Panc1 (cell line): ENCODE results near the gene TMEM163. TPM values are rescaled to one million over a fixed set of nuclear protein-coding genes. Genes with fewer than 3 reads are reported as not detected.

ENCODE experiments used
- ATAC-seq: fragments of 200-7000 bp; cut with Tn5 transposase; 2 replicates; pipeline ENCODE4 v1.9.1; 2020; ENCODE audit warnings: mild to moderate bottlenecking, moderate library complexity
- BruUV-seq: library from RNA; stranded (reverse); fragments of 400-500 nt; replicated peaks from 2 replicates; lab custom pipeline; 2021; lab: Mats Ljungman, UMichigan
- CTCF ChIA-PET: fragments of 300-600 bp; sonication (Branson Sonifier 250); formaldehyde crosslinking; loops from one replicate; lab custom pipeline; 2022; ENCODE audit warnings: antibody characterized with exemption; lab: Charles Lee
- POLR2A ChIA-PET: fragments of 300-600 bp; sonication (Branson Sonifier 250); formaldehyde crosslinking; loops from one replicate; lab custom pipeline; 2022; ENCODE audit warnings: antibody characterized with exemption; lab: Charles Lee
- DNase-seq: peaks from one replicate; pipeline ENCODE4 v3.0.0-alpha.2; 2010; ENCODE audit warnings: low read depth, low spot score
- H3K27ac ChIP-seq: 2 replicates; pipeline ENCODE4 v1.5.1; 2011; ENCODE audit warnings: mild to moderate bottlenecking, low read length, inconsistent platforms
- H3K27me3 ChIP-seq: fragments of 200-500 bp; sonication (Bioruptor generic); 2 replicates; pipeline ENCODE4 v1.6.0; 2014; ENCODE audit warnings: low read length, inconsistent platforms; ENCODE audit not compliant: control insufficient read depth, insufficient read depth
- H3K36me3 ChIP-seq: fragments of 200-500 bp; sonication (Bioruptor generic); 2 replicates; pipeline ENCODE4 v1.5.1; 2014; ENCODE audit warnings: inconsistent platforms, mild to moderate bottlenecking, low read length, moderate library complexity; ENCODE audit not compliant: control insufficient read depth, insufficient read depth
- H3K4me1 ChIP-seq: 2 replicates; pipeline ENCODE4 v1.5.1; 2011; ENCODE audit warnings: inconsistent platforms, mild to moderate bottlenecking, low read length, moderate library complexity; ENCODE audit not compliant: control insufficient read depth, insufficient read depth
- H3K4me3 ChIP-seq, 2 experiments: 2 replicates each; pipeline ENCODE4 v1.5.1; 2011 to 2012; ENCODE audit warnings: low read depth in 2 of 2, low read length in 2 of 2, mild to moderate bottlenecking in 2 of 2, inconsistent platforms in 1 of 2, moderate library complexity in 1 of 2
- H3K9me3 ChIP-seq: fragments of 200-500 bp; sonication (Bioruptor generic); 2 replicates; pipeline ENCODE4 v1.5.1; 2014; ENCODE audit warnings: low read depth, mild to moderate bottlenecking, inconsistent platforms, low read length, moderate library complexity; ENCODE audit not compliant: control insufficient read depth, insufficient read depth
- POLR2AphosphoS5 ChIP-seq: IDR thresholded peaks from 2 replicates; pipeline ENCODE4 v1.6.1; 2012; ENCODE audit warnings: mild to moderate bottlenecking, low read depth, low read length, moderate library complexity
- SIN3A ChIP-seq: IDR thresholded peaks from 2 replicates; pipeline ENCODE4 v1.6.1; 2012; ENCODE audit warnings: low read depth, mild to moderate bottlenecking, low read length, moderate library complexity, borderline replicate concordance; ENCODE audit not compliant: insufficient read depth
- TCF7L2 ChIP-seq: IDR thresholded peaks from 2 replicates; pipeline ENCODE4 v1.6.1; 2011; ENCODE audit warnings: mild to moderate bottlenecking, low read depth, low read length, inconsistent platforms
- in situ Hi-C: cut with HindIII; loops from 2 replicates; pipeline ENCODE4 v1.10.0; 2016; ENCODE audit warnings: low sequenced_read_pairs, low pct_unique_long_range_greater_than_20kb
- intact Hi-C: fragments of 100-400 bp; cut with micrococcal nuclease; formaldehyde crosslinking; loops from one replicate; pipeline ENCODE4 v1.10.0; 2022; ENCODE audit not compliant: unreplicated experiment
- total RNA-seq: library from RNA; stranded (reverse); gene quantifications from one replicate; pipeline ENCODE4 v1.2.1, GENCODE V29; 2021; ENCODE audit not compliant: unreplicated experiment
- TF ChIP-seq, protein P1 (sequence below): fragments of 450-650 bp; IDR thresholded peaks from 2 replicates; pipeline ENCODE4 v1.5.1; 2017; ENCODE audit warnings: mild to moderate bottlenecking
- TF ChIP-seq, protein P2 (sequence below), 2 experiments: IDR thresholded peaks; 2 replicates each; pipeline ENCODE4 v1.6.1; 2011 to 2012; ENCODE audit warnings: low read depth in 2 of 2, control low read depth in 1 of 2, low read length in 1 of 2, mild to moderate bottlenecking in 1 of 2, moderate library complexity in 1 of 2; ENCODE audit not compliant: insufficient read depth in 1 of 2

Gene TMEM163
- total RNA-seq, 1 experiment from 2014 or later = not detected

- no peaks in the 10 kb centered on the region for H3K9me3 ChIP-seq
- TF ChIP-seq SIN3A = no peak
- TF ChIP-seq, protein P1, sequence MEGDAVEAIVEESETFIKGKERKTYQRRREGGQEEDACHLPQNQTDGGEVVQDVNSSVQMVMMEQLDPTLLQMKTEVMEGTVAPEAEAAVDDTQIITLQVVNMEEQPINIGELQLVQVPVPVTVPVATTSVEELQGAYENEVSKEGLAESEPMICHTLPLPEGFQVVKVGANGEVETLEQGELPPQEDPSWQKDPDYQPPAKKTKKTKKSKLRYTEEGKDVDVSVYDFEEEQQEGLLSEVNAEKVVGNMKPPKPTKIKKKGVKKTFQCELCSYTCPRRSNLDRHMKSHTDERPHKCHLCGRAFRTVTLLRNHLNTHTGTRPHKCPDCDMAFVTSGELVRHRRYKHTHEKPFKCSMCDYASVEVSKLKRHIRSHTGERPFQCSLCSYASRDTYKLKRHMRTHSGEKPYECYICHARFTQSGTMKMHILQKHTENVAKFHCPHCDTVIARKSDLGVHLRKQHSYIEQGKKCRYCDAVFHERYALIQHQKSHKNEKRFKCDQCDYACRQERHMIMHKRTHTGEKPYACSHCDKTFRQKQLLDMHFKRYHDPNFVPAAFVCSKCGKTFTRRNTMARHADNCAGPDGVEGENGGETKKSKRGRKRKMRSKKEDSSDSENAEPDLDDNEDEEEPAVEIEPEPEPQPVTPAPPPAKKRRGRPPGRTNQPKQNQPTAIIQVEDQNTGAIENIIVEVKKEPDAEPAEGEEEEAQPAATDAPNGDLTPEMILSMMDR = no peak
- no peak for TF ChIP-seq POLR2AphosphoS5
- TF ChIP-seq, protein P2, sequence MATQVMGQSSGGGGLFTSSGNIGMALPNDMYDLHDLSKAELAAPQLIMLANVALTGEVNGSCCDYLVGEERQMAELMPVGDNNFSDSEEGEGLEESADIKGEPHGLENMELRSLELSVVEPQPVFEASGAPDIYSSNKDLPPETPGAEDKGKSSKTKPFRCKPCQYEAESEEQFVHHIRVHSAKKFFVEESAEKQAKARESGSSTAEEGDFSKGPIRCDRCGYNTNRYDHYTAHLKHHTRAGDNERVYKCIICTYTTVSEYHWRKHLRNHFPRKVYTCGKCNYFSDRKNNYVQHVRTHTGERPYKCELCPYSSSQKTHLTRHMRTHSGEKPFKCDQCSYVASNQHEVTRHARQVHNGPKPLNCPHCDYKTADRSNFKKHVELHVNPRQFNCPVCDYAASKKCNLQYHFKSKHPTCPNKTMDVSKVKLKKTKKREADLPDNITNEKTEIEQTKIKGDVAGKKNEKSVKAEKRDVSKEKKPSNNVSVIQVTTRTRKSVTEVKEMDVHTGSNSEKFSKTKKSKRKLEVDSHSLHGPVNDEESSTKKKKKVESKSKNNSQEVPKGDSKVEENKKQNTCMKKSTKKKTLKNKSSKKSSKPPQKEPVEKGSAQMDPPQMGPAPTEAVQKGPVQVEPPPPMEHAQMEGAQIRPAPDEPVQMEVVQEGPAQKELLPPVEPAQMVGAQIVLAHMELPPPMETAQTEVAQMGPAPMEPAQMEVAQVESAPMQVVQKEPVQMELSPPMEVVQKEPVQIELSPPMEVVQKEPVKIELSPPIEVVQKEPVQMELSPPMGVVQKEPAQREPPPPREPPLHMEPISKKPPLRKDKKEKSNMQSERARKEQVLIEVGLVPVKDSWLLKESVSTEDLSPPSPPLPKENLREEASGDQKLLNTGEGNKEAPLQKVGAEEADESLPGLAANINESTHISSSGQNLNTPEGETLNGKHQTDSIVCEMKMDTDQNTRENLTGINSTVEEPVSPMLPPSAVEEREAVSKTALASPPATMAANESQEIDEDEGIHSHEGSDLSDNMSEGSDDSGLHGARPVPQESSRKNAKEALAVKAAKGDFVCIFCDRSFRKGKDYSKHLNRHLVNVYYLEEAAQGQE (IDR thresholded peaks at IDR 0.05; ENCODE audit: insufficient read depth in 1 of 2, low read depth in 2 of 2, low read length in 1 of 2) = no peak
- no peak for TF ChIP-seq TCF7L2
- in situ Hi-C loops = no loop called here
- no peaks in the 10 kb centered on the region for H3K4me1 ChIP-seq
- H3K27me3 ChIP-seq = no peaks in the 10 kb centered on the region
- H3K36me3 ChIP-seq = no peaks in the 10 kb centered on the region
- no peak for ATAC-seq
- no peak for DNase-seq
- POLR2A ChIA-PET = no interaction called here
- H3K27ac ChIP-seq = no peak overlapping the region
- H3K4me3 ChIP-seq = no peak overlapping the region
- BruUV-seq = no TSS peak
- CTCF ChIA-PET = no interaction called here
- intact Hi-C loops = no loop called here
Measured at GRCh38 chr2:134420259-134420658, 298.5 kb downstream of the TMEM163 start.

DNA sequence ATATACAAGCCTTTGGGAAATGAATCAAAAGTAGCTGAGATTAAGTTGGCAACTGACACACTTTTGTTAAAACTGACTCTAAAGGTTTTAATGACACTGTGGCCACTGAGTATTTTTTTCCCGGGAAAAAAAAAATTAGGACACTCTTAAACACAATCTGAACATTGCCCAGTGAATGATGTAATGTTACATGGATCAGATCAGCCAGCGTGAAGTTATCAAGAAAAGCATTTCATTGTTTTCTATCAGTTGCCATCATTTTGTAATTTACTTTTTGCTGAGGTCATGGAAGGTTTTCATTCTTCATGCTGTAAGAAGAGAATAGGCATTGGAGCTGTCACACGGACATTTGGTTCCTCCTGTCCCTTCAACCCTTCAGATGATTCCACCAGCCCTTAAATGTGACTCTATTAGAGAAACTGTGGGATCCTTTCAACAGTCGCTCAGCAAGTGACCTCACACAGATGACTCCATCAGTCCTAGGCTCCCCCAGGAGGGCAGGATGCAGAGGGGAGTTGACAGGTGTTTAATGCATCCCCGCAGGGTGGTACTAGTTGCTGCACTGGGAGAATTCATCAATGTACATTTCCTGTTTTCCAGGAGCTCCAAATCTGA is 300.7 kb downstream of the TMEM163 start:
- ChIA-PET POLR2A (no interaction called here), CTCF (no interaction called here)
- Histone ChIP-seq H3K27me3 (no peaks in the 10 kb centered on the region), H3K9me3 (no peaks in the 10 kb centered on the region), H3K36me3 (no peaks in the 10 kb centered on the region), H3K27ac (no peak overlapping the region), H3K4me3 (no peak overlapping the region), H3K4me1 (no peaks in the 10 kb centered on the region)
- intact Hi-C loops = loop anchor here (10.0 kb wide), 1 partner anchor 533 kb away; no protein-coding TSS in a partner anchor
- ATAC-seq (no peak), DNase-seq (no peak)
- TF ChIP-seq SIN3A (no peak), POLR2AphosphoS5 (no peak), TCF7L2 (no peak)
- TF ChIP-seq, protein P2 (IDR thresholded peaks at IDR 0.05; ENCODE audit: insufficient read depth in 1 of 2, low read depth in 2 of 2, low read length in 1 of 2) = no peak
- TF ChIP-seq, protein P1 = no peak
- in situ Hi-C loops = no loop called here
- BruUV-seq = no TSS peak
